NB4 (cell line): ENCODE results near the gene SVIP.

Experiments used
- CTCF ChIP-seq: IDR thresholded peaks from one replicate; pipeline ENCODE4 v1.5.1; 2012; ENCODE audit warnings: low read depth, low read length
- MYC ChIP-seq: IDR thresholded peaks from 2 replicates; pipeline ENCODE4 v1.6.1; 2011; ENCODE audit warnings: low read depth, low read length
- POLR2A ChIP-seq: IDR thresholded peaks from 2 replicates; pipeline ENCODE4 v1.6.1; 2011; ENCODE audit warnings: mild to moderate bottlenecking; ENCODE audit not compliant: insufficient read length; ENCODE audit errors: extremely low read depth

DNA sequence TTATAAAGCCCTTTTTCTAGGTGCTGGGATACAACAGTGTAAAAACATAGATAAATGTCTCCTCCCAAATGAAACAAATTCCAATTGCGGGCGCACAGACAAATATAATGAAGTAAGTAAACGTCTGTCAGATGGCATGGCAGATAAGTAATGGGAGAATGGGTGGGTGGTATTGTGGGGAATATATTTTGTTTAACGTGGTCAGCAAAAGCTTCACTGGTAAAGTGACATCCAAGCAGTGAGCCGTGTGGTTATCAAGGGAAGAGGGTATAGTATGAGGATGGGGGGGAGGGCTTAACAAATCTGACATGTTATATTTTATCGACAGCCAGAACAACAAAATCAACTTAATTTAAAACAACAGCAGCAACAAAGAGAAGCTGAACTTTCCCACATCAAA, 1.2 kb downstream of the SVIP start:
- TF ChIP-seq CTCF = no peak
- no peak for TF ChIP-seq POLR2A
- no peak for TF ChIP-seq MYC
